Measurements from ENCODE around the gene TAOK1. TPM values are rescaled to one million over a fixed set of nuclear protein-coding genes. Genes with fewer than 3 reads are reported as not detected.

Gene TAOK1
- total and polyA plus RNA-seq, 10 of the 15 experiments (the other 5 are each of a cell fraction or from before 2014, with no cell fraction given) = 2.0 to 27.1 (median 11.8) TPM

DNA sequence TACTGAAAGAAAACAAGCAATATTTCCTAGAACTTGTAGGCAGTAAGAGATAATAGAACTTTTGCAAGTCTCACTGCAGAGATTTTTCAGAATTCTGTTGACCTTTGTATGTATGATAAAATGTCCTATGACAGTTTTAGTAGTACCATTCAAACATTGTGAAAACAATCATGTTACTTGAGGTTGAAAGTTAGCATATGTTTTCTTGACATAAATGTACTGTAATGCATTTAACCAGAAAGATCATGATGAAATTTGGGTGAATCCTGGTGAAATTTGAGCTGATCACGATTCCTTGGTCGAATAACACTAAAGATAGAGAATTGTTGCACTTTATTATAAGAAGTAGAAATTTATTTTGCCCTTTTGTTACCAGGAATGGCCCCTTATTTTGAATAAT, 85.7 kb downstream of the TAOK1 start:
- no peak overlapping the region for H3K4me3 ChIP-seq
- H3K27ac ChIP-seq (ENCODE audit: control insufficient read depth, insufficient read depth) = no peak overlapping the region
- H4K20me1 ChIP-seq (ENCODE audit: control insufficient read depth, insufficient read depth) = no peaks in the 10 kb centered on the region
- peaks cover 0 to 11% of the 10 kb centered on the region in 2 experiments; a peak in 1 of 4 replicates for H3K36me3 ChIP-seq (ENCODE audit: control insufficient read depth in 2 of 2, insufficient read depth in 2 of 2, low read length in 1 of 2)
- H3K9me3 ChIP-seq (replicated peaks; ENCODE audit: control insufficient read depth, insufficient read depth, low read length) = no peaks in the 10 kb centered on the region
- RAD21 ChIA-PET (ENCODE audit: unreplicated experiment) = no interaction called here
- H3K4me1 ChIP-seq (ENCODE audit: control insufficient read depth, insufficient read depth, low read length) = no peaks in the 10 kb centered on the region
- DNase-seq (ENCODE audit: low read depth, low spot score) = no peak
- no peak overlapping the region for H3K4me2 ChIP-seq (ENCODE audit: control insufficient read depth, insufficient read depth)
- 95% methylated on average over 2 of the region's 2 CpGs for WGBS (ENCODE audit: insufficient coverage, insufficient replicate concordance, low lambda C conversion rate, missing lambda C conversion rate)
- FAIRE-seq = no peak
- H3K9ac ChIP-seq (ENCODE audit: control insufficient read depth, insufficient read depth, low read length) = no peak overlapping the region
- H3K79me2 ChIP-seq (ENCODE audit: control insufficient read depth, insufficient read depth, low read length) = no peaks in the 10 kb centered on the region
- no peak for TF ChIP-seq POLR2AphosphoS2 (IDR thresholded peaks at IDR 0.05; ENCODE audit: low read depth, low read length)
- no peak for TF ChIP-seq BACH1 (IDR thresholded peaks at IDR 0.05; ENCODE audit: borderline replicate concordance)
- TF ChIP-seq NFXL1 (IDR thresholded peaks at IDR 0.05; ENCODE audit: borderline replicate concordance) = no peak
- no peak for TF ChIP-seq TBL1XR1 (IDR thresholded peaks at IDR 0.05; ENCODE audit: low read depth, low read length)
- TF ChIP-seq, protein P1, sequence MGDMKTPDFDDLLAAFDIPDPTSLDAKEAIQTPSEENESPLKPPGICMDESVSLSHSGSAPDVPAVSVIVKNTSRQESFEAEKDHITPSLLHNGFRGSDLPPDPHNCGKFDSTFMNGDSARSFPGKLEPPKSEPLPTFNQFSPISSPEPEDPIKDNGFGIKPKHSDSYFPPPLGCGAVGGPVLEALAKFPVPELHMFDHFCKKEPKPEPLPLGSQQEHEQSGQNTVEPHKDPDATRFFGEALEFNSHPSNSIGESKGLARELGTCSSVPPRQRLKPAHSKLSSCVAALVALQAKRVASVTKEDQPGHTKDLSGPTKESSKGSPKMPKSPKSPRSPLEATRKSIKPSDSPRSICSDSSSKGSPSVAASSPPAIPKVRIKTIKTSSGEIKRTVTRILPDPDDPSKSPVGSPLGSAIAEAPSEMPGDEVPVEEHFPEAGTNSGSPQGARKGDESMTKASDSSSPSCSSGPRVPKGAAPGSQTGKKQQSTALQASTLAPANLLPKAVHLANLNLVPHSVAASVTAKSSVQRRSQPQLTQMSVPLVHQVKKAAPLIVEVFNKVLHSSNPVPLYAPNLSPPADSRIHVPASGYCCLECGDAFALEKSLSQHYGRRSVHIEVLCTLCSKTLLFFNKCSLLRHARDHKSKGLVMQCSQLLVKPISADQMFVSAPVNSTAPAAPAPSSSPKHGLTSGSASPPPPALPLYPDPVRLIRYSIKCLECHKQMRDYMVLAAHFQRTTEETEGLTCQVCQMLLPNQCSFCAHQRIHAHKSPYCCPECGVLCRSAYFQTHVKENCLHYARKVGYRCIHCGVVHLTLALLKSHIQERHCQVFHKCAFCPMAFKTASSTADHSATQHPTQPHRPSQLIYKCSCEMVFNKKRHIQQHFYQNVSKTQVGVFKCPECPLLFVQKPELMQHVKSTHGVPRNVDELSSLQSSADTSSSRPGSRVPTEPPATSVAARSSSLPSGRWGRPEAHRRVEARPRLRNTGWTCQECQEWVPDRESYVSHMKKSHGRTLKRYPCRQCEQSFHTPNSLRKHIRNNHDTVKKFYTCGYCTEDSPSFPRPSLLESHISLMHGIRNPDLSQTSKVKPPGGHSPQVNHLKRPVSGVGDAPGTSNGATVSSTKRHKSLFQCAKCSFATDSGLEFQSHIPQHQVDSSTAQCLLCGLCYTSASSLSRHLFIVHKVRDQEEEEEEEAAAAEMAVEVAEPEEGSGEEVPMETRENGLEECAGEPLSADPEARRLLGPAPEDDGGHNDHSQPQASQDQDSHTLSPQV (IDR thresholded peaks at IDR 0.05) = no peak
- TF ChIP-seq SMAD1 (IDR thresholded peaks at IDR 0.05; ENCODE audit: low read depth, partially characterized antibody) = no peak
- TF ChIP-seq EGR1 (IDR thresholded peaks at IDR 0.05; ENCODE audit: borderline replicate concordance in 1 of 2, low read depth in 2 of 2, low read length in 2 of 2) = no peak
- TF ChIP-seq, protein P2, sequence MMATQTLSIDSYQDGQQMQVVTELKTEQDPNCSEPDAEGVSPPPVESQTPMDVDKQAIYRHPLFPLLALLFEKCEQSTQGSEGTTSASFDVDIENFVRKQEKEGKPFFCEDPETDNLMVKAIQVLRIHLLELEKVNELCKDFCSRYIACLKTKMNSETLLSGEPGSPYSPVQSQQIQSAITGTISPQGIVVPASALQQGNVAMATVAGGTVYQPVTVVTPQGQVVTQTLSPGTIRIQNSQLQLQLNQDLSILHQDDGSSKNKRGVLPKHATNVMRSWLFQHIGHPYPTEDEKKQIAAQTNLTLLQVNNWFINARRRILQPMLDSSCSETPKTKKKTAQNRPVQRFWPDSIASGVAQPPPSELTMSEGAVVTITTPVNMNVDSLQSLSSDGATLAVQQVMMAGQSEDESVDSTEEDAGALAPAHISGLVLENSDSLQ (IDR thresholded peaks at IDR 0.05) = no peak
- TF ChIP-seq, protein P3, sequence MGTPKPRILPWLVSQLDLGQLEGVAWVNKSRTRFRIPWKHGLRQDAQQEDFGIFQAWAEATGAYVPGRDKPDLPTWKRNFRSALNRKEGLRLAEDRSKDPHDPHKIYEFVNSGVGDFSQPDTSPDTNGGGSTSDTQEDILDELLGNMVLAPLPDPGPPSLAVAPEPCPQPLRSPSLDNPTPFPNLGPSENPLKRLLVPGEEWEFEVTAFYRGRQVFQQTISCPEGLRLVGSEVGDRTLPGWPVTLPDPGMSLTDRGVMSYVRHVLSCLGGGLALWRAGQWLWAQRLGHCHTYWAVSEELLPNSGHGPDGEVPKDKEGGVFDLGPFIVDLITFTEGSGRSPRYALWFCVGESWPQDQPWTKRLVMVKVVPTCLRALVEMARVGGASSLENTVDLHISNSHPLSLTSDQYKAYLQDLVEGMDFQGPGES (IDR thresholded peaks at IDR 0.05) = no peak
- TF ChIP-seq POLR2AphosphoS5 (IDR thresholded peaks at IDR 0.05; ENCODE audit: low read length) = no peak
- TF ChIP-seq ZNF24 (IDR thresholded peaks at IDR 0.05) = no peak
- no peak for TF ChIP-seq RAD21 (IDR thresholded peaks at IDR 0.05; ENCODE audit: insufficient read depth, low read depth, low read length)
- no peak for TF ChIP-seq EZH2 (IDR thresholded peaks at IDR 0.05; ENCODE audit: borderline replicate concordance, control insufficient read depth, low read depth, low read length)
- no peak for TF ChIP-seq HDAC2 (IDR thresholded peaks at IDR 0.05)
- TF ChIP-seq SP1 (IDR thresholded peaks at IDR 0.05; ENCODE audit: low read depth, low read length) = no peak
- no peak for TF ChIP-seq CBX5 (IDR thresholded peaks at IDR 0.05; ENCODE audit: low read depth)
- TF ChIP-seq SPI1 (IDR thresholded peaks at IDR 0.05; ENCODE audit: borderline replicate concordance, insufficient read depth, low read depth, low read length) = no peak
- TF ChIP-seq ATF7 (IDR thresholded peaks at IDR 0.05; ENCODE audit: low read depth) = no peak
- intact Hi-C loops (cut with micrococcal nuclease; ENCODE audit: unreplicated experiment) (no loop called here), in situ Hi-C loops (cut with MboI) (no loop called here)
- H3K27me3 ChIP-seq (replicated peaks in 1 of 2; ENCODE audit: control insufficient read depth in 2 of 2, insufficient read depth in 2 of 2, low read length in 1 of 2) = no peaks in the 10 kb centered on the region
- POLR2A ChIA-PET = no interaction called here
- SMC1A ChIA-PET (ENCODE audit: uncharacterized antibody, unreplicated experiment) = no interaction called here
- no peak overlapping the region for H2AFZ ChIP-seq (ENCODE audit: control insufficient read depth, low read depth, low read length)
- ATAC-seq = no peak
- BruUV-seq (replicated peaks) = no TSS peak
- CTCF ChIA-PET = interaction anchor here (0.6 to 4.2 kb wide), 2 partner anchors 103 to 107 kb away, joined by 3 to 32 read pairs; no protein-coding TSS in a partner anchor

Data from GM12878 (cell line).